Islet of Langerhans (tissue), 1 donor: ENCODE measurements around the gene CEBPA.
"Not testable (repeated sequence)": the region's sequence is repeated elsewhere in the genome, so short reads cannot be mapped to it uniquely, and the experiment has no call there.

Experiments used
- FAIRE-seq: peaks from one replicate; lab custom pipeline; 2011; peaks lifted over from hg19 to GRCh38; lab: Jason Lieb, UNC

CEBPA gene

GRCh38 chr19:33324628-33325027 lies 22.3 kb upstream of the CEBPA start:
- no peak for FAIRE-seq

- FAIRE-seq, result no peak
Measured at GRCh38 chr19:33323093-33323820, 20.9 kb upstream of the CEBPA start.

- FAIRE-seq, result no peak
Measured at GRCh38 chr19:33320636-33321035, 18.3 kb upstream of the CEBPA start.

GRCh38 chr19:33317991-33318390 lies 15.7 kb upstream of the CEBPA start:
- not testable (repeated sequence) for FAIRE-seq

GRCh38 chr19:33317517-33317916 lies 15.2 kb upstream of the CEBPA start:
- FAIRE-seq, result no peak

- FAIRE-seq, result no peak
Measured at GRCh38 chr19:33316541-33317264, 14.4 kb upstream of the CEBPA start.

GRCh38 chr19:33312808-33313207 lies 10.5 kb upstream of the CEBPA start:
- FAIRE-seq, result not testable (repeated sequence)

- no peak for FAIRE-seq
Measured at GRCh38 chr19:33312065-33312464, 9.7 kb upstream of the CEBPA start.

GRCh38 chr19:33311326-33311682 lies 9.0 kb upstream of the CEBPA start:
- FAIRE-seq, result no peak

GRCh38 chr19:33310606-33311325 lies 8.4 kb upstream of the CEBPA start:
- FAIRE-seq, result no peak

GRCh38 chr19:33309826-33310225 lies 7.5 kb upstream of the CEBPA start:
- no peak for FAIRE-seq

GRCh38 chr19:33306853-33307792 lies 4.8 kb upstream of the CEBPA start:
- FAIRE-seq, result no peak

- no peak for FAIRE-seq
Measured at GRCh38 chr19:33306191-33306590, 3.9 kb upstream of the CEBPA start.

- FAIRE-seq, result no peak
Measured at GRCh38 chr19:33304760-33305647, 2.7 kb upstream of the CEBPA start.

GRCh38 chr19:33304371-33304759 lies 2.0 kb upstream of the CEBPA start:
- no peak for FAIRE-seq

GRCh38 chr19:33303791-33304345 lies 1.5 kb upstream of the CEBPA start:
- FAIRE-seq, result no peak

- FAIRE-seq, result no peak
Measured at GRCh38 chr19:33302974-33303790, 848 bp upstream of the CEBPA start.

- no peak for FAIRE-seq
Measured at GRCh38 chr19:33301900-33302174, 497 bp downstream of the CEBPA start.

- FAIRE-seq, result no peak
Measured at GRCh38 chr19:33301144-33301899, 1.0 kb downstream of the CEBPA start.

GRCh38 chr19:33300894-33301143 lies 1.5 kb downstream of the CEBPA start:
- FAIRE-seq, result no peak
